H9 (cell line): Measurements from ENCODE around the gene ATG7. TPM values are rescaled to one million over a fixed set of nuclear protein-coding genes. Genes with fewer than 3 reads are reported as not detected.

Source experiments
- DNase-seq: peaks from one replicate; pipeline ENCODE4 v3.0.0-alpha.2; 2017
- H2AFZ ChIP-seq: one replicate; pipeline ENCODE4 v1.6.1; 2013; ENCODE audit warnings: mild to moderate bottlenecking, low read length, control low read depth, moderate library complexity
- H2AK5ac ChIP-seq: 2 replicates; pipeline ENCODE4 v1.6.1; 2013; ENCODE audit warnings: low read length, control low read depth, mixed read lengths; ENCODE audit not compliant: insufficient read length
- H2BK120ac ChIP-seq: one replicate; pipeline ENCODE4 v1.6.1; 2013; ENCODE audit warnings: low read depth, mild to moderate bottlenecking, low read length, control low read depth, inconsistent platforms; ENCODE audit not compliant: poor library complexity, severe bottlenecking
- H2BK12ac ChIP-seq: 2 replicates; pipeline ENCODE4 v1.6.1; 2013; ENCODE audit warnings: low read length, control low read depth, mixed read lengths, low read depth; ENCODE audit not compliant: insufficient read length
- H2BK15ac ChIP-seq: 2 replicates; pipeline ENCODE4 v1.6.1; 2013; ENCODE audit warnings: low read depth, low read length, control low read depth
- H2BK20ac ChIP-seq: one replicate; pipeline ENCODE4 v1.6.1; 2013; ENCODE audit warnings: low read depth, mild to moderate bottlenecking, low read length, control low read depth, inconsistent platforms; ENCODE audit not compliant: poor library complexity, severe bottlenecking
- H2BK5ac ChIP-seq: 2 replicates; pipeline ENCODE4 v1.6.1; 2013; ENCODE audit warnings: low read length, control low read depth, mixed read lengths; ENCODE audit not compliant: insufficient read length
- H3K14ac ChIP-seq: 2 replicates; pipeline ENCODE4 v1.6.1; 2013; ENCODE audit warnings: low read length, control low read depth; ENCODE audit not compliant: insufficient read depth
- H3K18ac ChIP-seq: 2 replicates; pipeline ENCODE4 v1.6.1; 2013; ENCODE audit warnings: low read depth, mild to moderate bottlenecking, mixed read lengths, low read length, control low read depth; ENCODE audit not compliant: insufficient read length
- H3K23ac ChIP-seq: 2 replicates; pipeline ENCODE4 v1.6.1; 2013; ENCODE audit warnings: low read length, control low read depth, mixed read lengths, low read depth; ENCODE audit not compliant: insufficient read length
- H3K23me2 ChIP-seq: 2 replicates; pipeline ENCODE4 v1.6.1; 2013; ENCODE audit warnings: low read depth, mild to moderate bottlenecking, mixed read lengths, low read length, control low read depth; ENCODE audit not compliant: insufficient read length, poor library complexity, severe bottlenecking
- H3K27ac ChIP-seq: 2 replicates; pipeline ENCODE4 v1.5.1; 2013; ENCODE audit warnings: low read length, control low read depth, mixed read lengths, low read depth; ENCODE audit not compliant: insufficient read length
- H3K27me3 ChIP-seq: 2 replicates; pipeline ENCODE4 v1.6.1; 2013; ENCODE audit warnings: low read length, control low read depth, inconsistent platforms; ENCODE audit not compliant: insufficient read depth
- H3K4ac ChIP-seq: 2 replicates; pipeline ENCODE4 v1.6.1; 2013; ENCODE audit warnings: low read depth, mild to moderate bottlenecking, control low read depth, inconsistent platforms, low read length, moderate library complexity
- H3K4me1 ChIP-seq: 2 replicates; pipeline ENCODE4 v1.6.1; 2013; ENCODE audit warnings: low read length, control low read depth, inconsistent platforms; ENCODE audit not compliant: insufficient read depth
- H3K4me2 ChIP-seq: 2 replicates; pipeline ENCODE4 v1.6.1; 2013; ENCODE audit warnings: low read length, control low read depth, mixed read lengths; ENCODE audit not compliant: insufficient read length, insufficient read depth
- H3K56ac ChIP-seq: 2 replicates; pipeline ENCODE4 v1.6.1; 2013; ENCODE audit warnings: low read depth, mild to moderate bottlenecking, mixed read lengths, low read length, control low read depth; ENCODE audit not compliant: insufficient read length
- H3K79me1 ChIP-seq: 2 replicates; pipeline ENCODE4 v1.6.1; 2013; ENCODE audit warnings: low read depth, mild to moderate bottlenecking, moderate library complexity, low read length, control low read depth, inconsistent platforms; ENCODE audit not compliant: insufficient read depth, poor library complexity, severe bottlenecking
- H3K79me2 ChIP-seq: 2 replicates; pipeline ENCODE4 v1.6.1; 2013; ENCODE audit warnings: low read length, control low read depth, inconsistent platforms; ENCODE audit not compliant: insufficient read depth
- H3K9ac ChIP-seq: 2 replicates; pipeline ENCODE4 v1.6.1; 2013; ENCODE audit warnings: low read length, control low read depth, mixed read lengths; ENCODE audit not compliant: insufficient read length; ENCODE audit errors: extremely low read depth
- H3K9me3 ChIP-seq: one replicate; pipeline ENCODE4 v1.6.1; 2013; ENCODE audit warnings: low read depth, low read length, inconsistent platforms; ENCODE audit not compliant: control insufficient read depth
- H3T11ph ChIP-seq: one replicate; pipeline ENCODE4 v1.6.1; 2013; ENCODE audit warnings: mild to moderate bottlenecking, low read length, control low read depth, inconsistent platforms
- H4K20me1 ChIP-seq: one replicate; pipeline ENCODE4 v1.6.1; 2013; ENCODE audit not compliant: control insufficient read depth, insufficient read length, insufficient read depth
- H4K5ac ChIP-seq: 2 replicates; pipeline ENCODE4 v1.6.1; 2013; ENCODE audit warnings: low read depth, mild to moderate bottlenecking, mixed read lengths, low read length, control low read depth; ENCODE audit not compliant: insufficient read length
- H4K8ac ChIP-seq: replicated peaks from 2 replicates; pipeline ENCODE4 v1.6.1; 2013; ENCODE audit warnings: low read length, control low read depth, mixed read lengths, low read depth; ENCODE audit not compliant: insufficient read length
- H4K91ac ChIP-seq: 2 replicates; pipeline ENCODE4 v1.6.1; 2013; ENCODE audit warnings: low read depth, mild to moderate bottlenecking, moderate library complexity, mixed read lengths, low read length, control low read depth; ENCODE audit not compliant: insufficient read length
- H3K27ac Mint-ChIP-seq, 3 experiments: 2 replicates in 2 of 3; 3 replicates in 1 of 3; pipeline ENCODE4 v1.8.0; 2020 to 2021; ENCODE audit warnings: mixed read lengths in 3 of 3, mild to moderate bottlenecking in 1 of 3, moderate library complexity in 1 of 3
- H3K27me3 Mint-ChIP-seq: 2 replicates; pipeline ENCODE4 v1.8.0; 2021; ENCODE audit warnings: low read depth, mild to moderate bottlenecking, moderate library complexity, mixed read lengths
- H3K36me3 Mint-ChIP-seq, 3 experiments: 2 replicates in 2 of 3; 3 replicates in 1 of 3; pipeline ENCODE4 v1.8.0; 2020 to 2021; ENCODE audit warnings: low read depth in 3 of 3, mixed read lengths in 3 of 3; ENCODE audit not compliant: insufficient read depth in 1 of 3
- H3K4me1 Mint-ChIP-seq, 2 experiments: 2 replicates each; pipeline ENCODE4 v1.8.0; 2020; ENCODE audit warnings: mixed read lengths in 2 of 2
- H3K4me3 Mint-ChIP-seq, 2 experiments: 2 replicates in 1 of 2; 3 replicates in 1 of 2; pipeline ENCODE4 v1.8.0; 2020 to 2021; ENCODE audit warnings: mild to moderate bottlenecking in 2 of 2, mixed read lengths in 2 of 2, moderate library complexity in 1 of 2
- H3K9me3 Mint-ChIP-seq, 2 experiments: 2 replicates in 1 of 2; 3 replicates in 1 of 2; pipeline ENCODE4 v1.8.0; 2020; ENCODE audit warnings: mild to moderate bottlenecking in 2 of 2, mixed read lengths in 2 of 2, moderate library complexity in 1 of 2
- CTCF ChIP-seq: fragments of 200-600 bp; sonication (generic); conservative IDR thresholded peaks from 3 replicates; pipeline ENCODE4 v1.8.0; 2021; ENCODE audit warnings: antibody characterized with exemption, mild to moderate bottlenecking
- WGBS: extraction: QIAGEN DNeasy Blood & Tissue Kit; methylation state at CpG from one replicate; pipeline ENCODE4 v1.1.7; 2013; ENCODE audit warnings: missing lambda C conversion rate, low lambda C conversion rate, mixed read lengths; ENCODE audit not compliant: insufficient read length; ENCODE audit errors: extremely low coverage; 5-methylcytosine and 5-hydroxymethylcytosine counted together
- total RNA-seq: library from RNA; stranded (reverse); gene quantifications from 2 replicates; pipeline ENCODE4 v1.2.1, GENCODE V29; 2021

ATG7 gene
- total RNA-seq, 1 experiment from 2014 or later, result 17.9 TPM

DNA sequence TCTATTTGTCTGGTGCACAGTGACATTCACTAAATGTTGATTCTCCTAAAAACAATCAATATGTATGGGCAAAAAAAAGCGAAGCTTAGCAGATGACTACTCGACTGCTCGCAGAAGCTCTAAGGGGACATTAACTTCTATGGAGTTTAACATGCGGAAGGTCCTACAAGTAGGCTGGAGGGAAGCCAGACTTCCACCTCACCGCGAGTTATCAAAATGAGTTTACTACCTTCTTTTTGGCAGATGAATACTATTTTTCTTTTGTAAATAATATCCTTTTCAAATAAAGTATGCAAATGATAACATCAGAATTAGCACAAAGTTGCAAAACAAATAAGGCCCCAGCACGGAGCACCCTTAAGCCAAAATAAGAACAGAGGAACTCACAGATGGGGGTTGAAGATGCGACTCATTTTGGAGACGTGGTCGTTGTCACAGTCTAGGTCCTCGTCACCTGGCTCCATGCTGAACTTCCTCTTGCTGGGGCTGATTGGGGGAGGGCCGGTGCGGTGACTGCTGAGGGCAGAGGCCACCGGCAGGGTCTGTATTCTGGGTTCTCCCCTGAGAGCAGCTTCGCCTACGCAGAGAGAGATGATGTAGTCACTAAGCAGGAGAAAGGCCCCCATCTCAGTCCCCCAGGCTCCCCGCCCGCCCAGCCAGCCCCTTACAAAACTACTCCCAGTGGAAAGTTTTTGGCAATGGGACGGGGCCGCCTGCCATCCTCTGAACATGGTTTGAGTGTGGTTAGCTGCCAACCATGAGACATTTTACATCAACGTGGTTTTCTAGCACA lies 329.4 kb downstream of the ATG7 start:
- peak; percentile 50 for DNase-seq
- no peaks in the 10 kb centered on the region for H3K27me3 Mint-ChIP-seq
- Histone ChIP-seq H2AK5ac (no peak overlapping the region), H2BK120ac (no peak overlapping the region), H4K20me1 (no peaks in the 10 kb centered on the region), H3K4ac (no peak overlapping the region), H2BK5ac (no peak overlapping the region), H3K23me2 (no peaks in the 10 kb centered on the region), H3K79me1 (no peaks in the 10 kb centered on the region), H2BK12ac (no peak overlapping the region), H2AFZ (no peak overlapping the region), H3K18ac (peak overlapping the region; percentile 29), H3K9me3 (no peaks in the 10 kb centered on the region), H3K4me2 (no peak overlapping the region), H4K91ac (no peak overlapping the region), H3K79me2 (peaks cover 12% of the 10 kb centered on the region; the same call in 1 of the 2 replicates), H3K27me3 (no peaks in the 10 kb centered on the region), H3K23ac (no peak overlapping the region), H3K9ac (no peak overlapping the region), H4K8ac (no peak overlapping the region), H2BK15ac (no peak overlapping the region), H3K27ac (no peak overlapping the region), H3K4me1 (peaks cover 13% of the 10 kb centered on the region; the same call in 1 of the 2 replicates), H3K14ac (peak overlapping the region; percentile 47; the same call in 1 of the 2 replicates), H2BK20ac (no peak overlapping the region), H4K5ac (no peak overlapping the region), H3T11ph (no peak overlapping the region), H3K56ac (no peak overlapping the region)
- peaks cover 57 to 61% of the 10 kb centered on the region in 2 experiments for H3K4me1 Mint-ChIP-seq
- peaks cover 26 to 41% (median 31%) of the 10 kb centered on the region in 3 experiments for H3K36me3 Mint-ChIP-seq
- TF ChIP-seq CTCF, result no peak
- H3K9me3 Mint-ChIP-seq, result peaks cover 0 to 7% of the 10 kb centered on the region in 2 experiments; a peak in 2 of 5 replicates
- peak overlapping the region; percentile 83 to 96 (median 86) for H3K27ac Mint-ChIP-seq
- peak overlapping the region in 1 of 2 experiments; percentile 38; a peak in 1 of 5 replicates for H3K4me3 Mint-ChIP-seq
- WGBS, result no CpG with 5 or more reads among the region's 21 CpGs
